Smooth muscle cell of the brain vasculature (primary cell): ENCODE results near the gene C1orf232.

ENCODE experiments used
- DNase-seq: peaks from one replicate; pipeline ENCODE4 v3.0.0-alpha.2; 2012; ENCODE audit warnings: low read depth, low spot score

Gene C1orf232

DNA sequence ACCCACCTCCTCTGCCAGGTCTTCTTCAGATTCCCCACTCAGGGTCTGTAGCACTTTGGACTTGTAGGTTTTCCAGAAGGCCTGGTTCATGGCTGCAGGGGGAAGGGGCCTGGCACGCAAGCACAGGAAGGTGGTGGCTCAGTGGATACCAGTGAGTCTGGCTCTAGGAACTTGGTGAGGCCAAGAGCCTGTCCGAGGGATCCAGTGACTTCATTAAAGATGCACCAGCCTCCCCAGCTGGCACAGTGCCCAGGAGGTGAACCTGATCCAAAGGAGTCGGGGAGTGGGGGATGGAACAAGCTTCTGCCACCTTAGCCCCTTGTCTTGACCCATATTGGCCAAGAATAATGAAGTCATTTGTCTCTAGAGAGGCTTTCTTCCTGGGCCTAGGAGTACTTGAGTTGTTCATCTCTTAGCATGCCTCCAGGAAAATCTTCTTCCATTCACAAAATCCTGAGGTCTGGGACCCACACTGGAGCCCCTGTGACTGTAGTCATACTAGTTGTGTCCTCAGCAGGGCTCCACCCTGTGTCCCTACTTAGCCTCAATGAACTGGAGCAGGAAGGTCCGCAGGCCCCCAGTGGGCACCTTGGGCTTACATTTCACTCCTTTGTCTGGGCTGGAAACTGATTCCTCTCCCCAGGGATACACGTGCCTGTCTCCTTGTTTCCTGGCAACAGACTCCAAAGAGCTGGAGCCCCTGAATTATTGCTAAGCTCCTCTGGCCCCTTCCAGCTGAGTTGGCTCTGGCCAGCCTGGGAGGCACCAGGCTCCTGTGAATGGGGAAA, at the start of gene C1orf232:
Gene C1orf232, minus strand, starts transcription at position 554 of the 788 bp plus-strand sequence. Its CDS starts 464 bp downstream, at position 90.
- DNase-seq: no peak

DNA sequence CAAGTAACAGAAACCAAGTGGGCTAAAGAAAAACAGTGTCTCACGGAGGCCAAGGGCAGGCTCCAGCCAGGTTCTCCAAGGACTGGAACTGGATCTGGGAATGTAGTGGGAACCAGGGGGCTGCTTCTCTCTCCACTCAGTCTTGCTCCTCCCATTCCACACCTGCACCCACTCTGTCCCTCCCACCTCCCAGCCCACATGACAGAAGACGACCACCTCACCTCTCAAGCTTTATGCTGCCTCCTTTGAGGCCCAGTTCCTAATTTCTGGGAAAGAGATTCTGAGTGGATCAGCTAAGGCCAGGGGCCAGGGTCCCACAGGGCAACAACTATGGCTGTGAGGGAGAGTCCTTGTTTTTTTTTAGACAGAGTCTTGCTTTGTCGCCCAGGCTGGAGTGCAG, 46.5 kb upstream of the C1orf232 start:
- no peak for DNase-seq

DNA sequence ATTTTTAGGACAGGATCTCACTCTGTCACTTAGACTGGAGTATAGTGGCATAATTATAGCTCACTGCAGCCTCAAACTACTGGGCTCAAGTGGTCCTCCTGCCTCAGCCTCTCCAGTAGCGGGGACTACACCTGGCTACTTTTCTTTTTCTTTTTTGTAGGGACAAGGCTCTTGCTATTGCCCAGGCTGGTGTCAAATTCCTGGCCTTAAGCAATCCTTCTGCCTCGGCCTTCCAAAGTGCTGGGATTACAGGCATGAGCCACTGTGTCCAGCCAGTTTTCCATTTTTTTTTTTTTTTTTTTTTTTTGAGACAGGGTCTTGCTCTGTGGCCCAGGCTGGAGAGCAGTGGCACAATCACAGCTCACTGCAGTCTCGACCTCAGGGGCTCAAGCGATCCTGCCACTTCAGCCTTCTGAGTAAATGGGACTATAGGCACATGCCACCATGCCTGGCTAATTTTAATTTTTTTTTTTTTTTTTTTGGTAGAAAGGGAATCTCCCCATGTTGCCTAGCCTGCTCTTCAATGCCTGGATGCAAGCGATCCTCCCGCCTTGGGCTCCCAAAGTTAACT, 44.7 kb upstream of the C1orf232 start:
- no peak for DNase-seq

DNA sequence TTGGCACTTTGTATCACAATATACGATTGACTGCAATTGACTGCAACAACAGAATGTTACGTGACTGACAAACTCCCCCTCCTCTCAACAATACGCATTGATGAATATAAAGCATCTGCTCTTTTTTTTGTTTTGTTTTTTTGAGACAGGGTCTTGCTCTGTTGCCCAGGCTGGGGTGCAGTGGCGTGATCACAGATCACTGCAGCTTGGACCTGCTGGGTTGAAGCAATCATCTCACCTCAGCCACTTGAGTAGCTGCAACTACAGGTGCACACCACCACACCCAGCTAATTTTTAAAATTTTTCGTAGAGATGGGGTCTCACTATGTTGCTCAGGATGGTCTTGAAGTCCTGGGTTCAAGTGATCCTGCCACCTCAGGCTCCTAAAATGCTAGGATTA, 44.0 kb upstream of the C1orf232 start:
- DNase-seq: no peak

DNA sequence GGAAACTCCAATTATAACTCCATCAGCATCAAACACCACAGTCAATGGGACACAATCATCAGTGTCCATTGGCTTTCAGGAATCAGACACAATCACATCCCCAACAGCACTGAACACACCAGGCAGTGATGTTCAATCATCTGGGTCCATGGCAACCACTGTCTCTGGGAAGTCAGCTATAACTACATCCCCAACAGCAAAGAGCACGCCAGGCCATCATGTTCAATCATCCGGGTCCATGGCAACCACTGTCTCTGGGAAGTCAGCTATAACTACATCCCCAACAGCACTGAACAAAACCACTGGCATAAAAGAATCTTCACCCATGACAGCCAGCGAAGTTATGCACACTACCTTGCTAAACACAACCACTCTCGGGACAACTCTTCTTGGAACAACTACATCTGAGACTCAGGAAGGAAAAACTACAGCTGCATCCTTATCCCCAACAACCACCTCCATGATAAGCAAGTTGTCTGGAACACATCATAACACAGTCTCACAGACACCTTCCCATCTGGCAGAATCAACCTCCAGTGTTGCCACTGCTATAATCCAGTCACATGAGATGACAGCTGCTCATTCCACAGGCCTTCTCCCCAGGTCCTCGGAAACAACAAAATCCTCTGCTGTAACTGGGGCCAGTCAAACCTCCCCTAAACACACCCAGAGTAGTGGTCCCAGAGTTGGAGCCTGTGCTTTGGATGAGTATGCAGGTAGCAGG, 41.5 kb upstream of the C1orf232 start:
- DNase-seq: no peak

DNA sequence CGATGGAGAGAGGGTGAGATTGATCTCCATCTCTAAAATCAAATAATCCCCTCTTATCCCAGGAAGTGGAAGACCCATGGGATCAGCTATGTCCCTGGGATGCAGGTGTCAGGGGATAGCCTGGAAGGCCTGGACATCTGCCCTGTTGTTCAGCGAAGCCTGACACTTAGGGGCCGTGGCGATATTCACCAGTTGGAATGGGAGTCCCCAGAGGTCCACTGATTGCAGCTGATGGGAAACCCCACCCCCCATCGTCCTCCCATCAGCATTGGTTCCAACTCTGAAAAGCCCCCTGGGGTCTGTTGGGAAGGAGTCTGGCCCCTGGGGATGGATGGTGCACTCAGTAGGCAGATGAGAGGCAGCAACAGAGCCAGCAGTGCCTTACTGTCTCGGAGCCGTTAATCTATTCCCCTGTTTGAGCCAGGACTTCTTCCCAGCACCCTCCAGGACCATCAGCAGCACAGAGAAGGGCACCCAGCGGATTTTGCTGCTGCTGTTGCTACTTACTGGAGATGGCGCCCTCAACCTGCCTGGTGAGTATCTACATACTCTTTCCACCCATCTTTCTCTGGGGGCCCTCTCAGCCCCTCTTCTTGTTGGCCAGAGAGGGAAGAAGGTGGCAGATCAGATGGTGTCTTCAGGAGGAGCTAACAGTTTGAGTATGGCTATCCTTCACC, 35.0 kb upstream of the C1orf232 start:
- DNase-seq: no peak

DNA sequence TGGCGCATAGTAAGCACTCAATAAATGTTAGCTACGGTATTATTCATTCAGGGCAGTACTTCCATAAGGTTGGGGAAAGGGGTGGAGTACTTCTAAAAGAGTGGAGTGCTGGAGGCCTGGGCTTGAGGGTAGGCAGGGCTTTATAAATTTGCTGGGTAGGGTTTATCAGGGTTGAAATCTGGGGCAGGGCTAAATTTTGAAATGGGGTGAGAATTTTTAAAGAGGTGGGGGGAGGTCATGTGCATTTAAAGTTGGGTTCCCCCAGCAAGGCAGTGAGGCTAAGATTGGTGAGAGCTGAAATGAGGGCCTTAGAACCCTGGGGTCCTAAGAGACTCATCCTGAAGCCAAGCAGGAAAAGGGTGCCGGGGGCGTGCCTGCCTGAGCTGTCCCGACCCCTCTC, 31.6 kb upstream of the C1orf232 start:
- DNase-seq: no peak

DNA sequence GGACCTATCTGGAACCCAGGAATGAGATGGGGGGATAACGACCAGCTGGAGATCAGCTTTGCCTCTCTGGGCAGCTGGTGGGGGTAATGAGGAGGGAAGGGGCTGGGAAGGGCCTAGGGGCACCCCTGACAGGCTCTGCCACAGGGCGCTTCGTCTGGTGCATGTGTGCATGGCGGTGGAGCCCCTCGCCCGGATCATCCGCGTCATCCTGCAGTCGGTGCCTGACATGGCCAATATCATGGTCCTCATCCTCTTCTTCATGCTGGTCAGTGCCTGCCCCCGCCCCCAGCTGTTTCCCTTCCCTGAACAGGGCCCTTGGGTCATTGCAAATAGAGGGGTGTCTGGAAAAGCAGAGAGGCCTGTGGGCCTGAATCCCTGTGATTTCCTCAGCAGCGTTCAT, 29.1 kb upstream of the C1orf232 start:
- no peak for DNase-seq

DNA sequence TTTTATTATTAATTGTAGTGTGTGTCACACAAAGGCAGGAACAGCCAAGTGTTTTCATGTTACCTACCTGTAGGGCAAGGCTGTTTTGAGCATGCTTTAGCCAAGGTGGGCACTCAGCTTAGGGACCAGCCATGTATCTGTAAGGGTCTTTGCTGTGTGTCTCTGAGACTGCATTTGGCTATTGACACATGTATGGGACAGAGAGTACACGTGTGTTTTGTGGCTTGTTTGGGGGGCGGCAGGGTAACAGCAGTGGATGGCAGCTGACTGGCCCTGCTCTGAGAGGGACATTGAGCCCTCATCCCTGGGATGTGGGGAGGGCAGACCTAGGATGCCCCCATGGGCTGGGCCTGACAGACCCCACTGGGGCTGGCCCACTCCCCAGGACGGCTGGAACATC, 28.5 kb upstream of the C1orf232 start:
- DNase-seq: no peak

DNA sequence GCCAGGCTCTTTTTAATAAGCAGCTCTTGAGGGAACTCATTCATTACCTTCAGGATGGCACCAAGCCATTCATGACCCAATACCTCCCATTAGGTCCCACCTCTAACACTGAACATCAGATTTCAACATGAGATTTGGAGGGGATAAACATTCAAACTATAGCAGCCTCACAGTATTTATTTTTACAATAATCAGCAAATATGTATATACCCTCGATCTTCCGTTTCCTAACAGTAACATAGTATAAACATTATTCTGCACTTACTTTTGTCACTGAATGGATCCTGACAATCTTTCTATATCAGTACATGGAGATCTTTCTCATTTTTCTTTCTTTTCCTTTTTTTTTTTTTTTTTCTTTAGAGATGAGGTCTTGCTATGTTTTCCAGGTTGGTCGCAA, 27.0 kb upstream of the C1orf232 start:
- no peak for DNase-seq

DNA sequence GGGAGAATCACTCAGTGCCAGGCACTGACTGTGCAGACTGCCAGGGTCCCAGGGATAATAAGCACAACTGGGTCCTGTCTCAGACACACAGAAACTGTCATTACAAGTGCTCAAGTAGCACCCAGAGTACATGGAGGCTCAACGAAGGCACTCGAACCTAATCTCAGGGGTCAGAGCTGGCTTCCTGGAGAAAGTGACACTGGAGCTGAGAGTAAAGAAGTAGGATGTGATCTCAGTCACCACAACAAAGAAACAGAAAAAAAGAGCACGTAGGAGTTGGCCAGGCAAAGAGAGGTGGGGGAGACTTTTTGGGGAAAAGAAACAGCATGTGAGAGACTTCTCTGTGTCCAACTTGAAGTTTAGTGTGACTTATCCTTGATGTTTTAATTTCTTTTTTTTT, 23.0 kb upstream of the C1orf232 start:
- no peak for DNase-seq

DNA sequence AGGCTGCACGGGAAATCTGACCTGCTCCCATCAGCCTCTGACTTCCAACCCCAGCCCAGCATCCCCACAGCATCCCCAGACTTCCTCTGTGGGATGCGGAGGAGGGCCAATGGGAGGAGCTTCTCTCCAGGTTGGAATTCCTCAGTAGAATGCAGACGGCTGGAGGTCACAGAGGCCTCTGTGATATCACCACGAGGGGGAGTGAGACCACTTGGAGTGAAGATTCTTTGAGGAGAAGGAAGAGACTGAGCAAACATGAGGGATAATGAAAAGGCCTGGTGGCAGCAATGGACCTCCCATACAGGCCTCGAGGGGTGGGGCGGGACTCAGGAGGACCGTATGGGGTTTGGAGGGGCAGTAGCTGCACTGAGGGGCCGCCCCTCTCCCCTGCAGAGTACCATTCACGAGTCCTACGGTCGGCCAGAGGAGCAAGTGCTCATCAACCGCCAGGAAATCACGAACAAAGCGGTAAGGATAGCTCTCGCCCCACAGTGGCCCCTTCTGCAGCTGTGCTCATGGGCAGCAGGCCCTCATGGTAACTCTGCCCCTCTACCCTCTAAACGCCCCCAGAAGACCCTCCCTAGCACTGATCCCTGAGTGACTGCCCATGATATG, 21.7 kb upstream of the C1orf232 start, which contains the start of gene CATSPER4:
Gene CATSPER4, plus strand, starts transcription at position 230 of the 615 bp plus-strand sequence. Its CDS starts 26 bp downstream, at position 256.
- no peak for DNase-seq

DNA sequence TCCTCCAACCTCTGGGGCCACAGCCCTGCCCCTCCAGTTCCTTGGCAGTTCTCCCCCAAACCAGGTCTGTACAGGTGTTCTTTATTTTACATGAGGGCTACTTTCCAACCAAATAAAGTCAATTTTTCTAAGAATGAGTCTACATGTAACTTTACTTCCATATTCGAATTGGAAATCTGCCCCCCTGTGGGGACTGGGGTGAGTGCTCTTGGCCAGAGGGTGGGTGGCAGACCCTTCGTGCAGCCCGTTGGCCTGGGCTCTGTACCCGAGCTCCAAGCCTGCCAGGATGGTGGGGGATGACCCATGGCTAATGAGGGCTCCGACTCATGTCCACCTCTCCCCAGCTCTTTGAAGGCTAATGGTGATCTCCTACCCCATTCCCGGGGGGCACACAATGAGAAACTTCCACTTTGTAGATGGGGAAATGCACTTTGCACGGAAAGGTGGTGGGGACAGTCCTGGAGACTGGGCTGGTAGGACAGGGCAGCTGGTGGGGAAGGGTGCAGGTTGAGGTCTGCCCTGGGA, 21.1 kb upstream of the C1orf232 start:
- DNase-seq: no peak

DNA sequence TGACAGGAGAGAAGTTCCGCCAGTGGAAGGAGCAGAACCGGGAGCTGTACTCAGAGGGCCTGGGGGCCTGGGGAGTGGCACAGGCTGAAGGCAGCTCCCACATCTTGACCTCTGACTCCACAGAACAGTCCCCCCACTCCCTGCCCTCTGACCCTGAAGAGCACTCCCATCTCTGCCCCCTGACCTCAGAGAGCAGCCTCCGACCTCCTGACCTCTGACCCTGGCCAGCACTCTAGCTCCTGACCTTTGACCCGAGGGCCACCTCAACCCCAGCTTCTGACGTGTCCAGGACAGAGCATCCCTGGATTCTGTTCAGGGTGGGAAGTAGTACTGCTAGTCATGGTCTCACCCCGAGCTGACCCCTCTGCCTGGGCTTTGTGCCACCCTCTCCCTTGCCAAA, 20.6 kb upstream of the C1orf232 start:
- no peak for DNase-seq

DNA sequence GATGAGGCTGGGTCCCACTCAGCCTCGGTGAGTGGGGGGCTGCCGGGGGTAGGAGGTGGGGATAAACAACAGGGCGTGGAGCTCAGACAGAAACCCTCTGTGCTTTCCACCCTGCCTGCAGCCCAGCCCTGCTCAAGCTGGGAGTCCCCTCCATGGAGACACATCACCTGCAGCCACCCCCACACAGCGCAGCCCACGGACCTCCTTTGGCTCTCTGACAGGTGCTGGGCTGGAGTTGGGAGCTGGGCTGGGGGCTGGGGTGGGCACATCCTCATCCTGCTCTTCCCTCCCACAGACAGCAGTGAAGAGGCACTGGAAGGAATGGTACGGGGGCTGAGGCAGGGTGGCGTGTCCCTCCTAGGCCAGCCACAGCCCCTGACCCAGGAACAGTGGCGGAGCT, 19.7 kb upstream of the C1orf232 start:
- DNase-seq: no peak

DNA sequence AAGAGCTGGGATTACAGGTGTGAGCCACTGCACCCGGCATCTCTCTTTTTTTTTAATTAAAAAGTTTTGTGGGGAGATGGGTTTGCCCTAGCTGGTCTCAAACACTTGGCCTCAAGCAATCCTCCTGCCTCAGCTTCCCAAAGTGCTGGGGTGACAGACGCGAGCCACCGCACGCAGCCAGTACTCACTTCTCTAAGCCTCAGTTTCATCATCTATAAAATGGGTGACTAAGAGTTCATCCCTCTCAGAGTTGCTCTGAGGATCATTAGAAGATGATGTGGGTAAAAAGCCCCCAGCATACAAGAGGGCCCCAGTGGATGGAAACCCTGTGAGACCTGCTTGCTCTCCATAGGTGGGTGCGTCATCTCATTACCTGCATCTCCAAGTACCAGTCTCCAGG, 19.1 kb upstream of the C1orf232 start:
- no peak for DNase-seq

DNA sequence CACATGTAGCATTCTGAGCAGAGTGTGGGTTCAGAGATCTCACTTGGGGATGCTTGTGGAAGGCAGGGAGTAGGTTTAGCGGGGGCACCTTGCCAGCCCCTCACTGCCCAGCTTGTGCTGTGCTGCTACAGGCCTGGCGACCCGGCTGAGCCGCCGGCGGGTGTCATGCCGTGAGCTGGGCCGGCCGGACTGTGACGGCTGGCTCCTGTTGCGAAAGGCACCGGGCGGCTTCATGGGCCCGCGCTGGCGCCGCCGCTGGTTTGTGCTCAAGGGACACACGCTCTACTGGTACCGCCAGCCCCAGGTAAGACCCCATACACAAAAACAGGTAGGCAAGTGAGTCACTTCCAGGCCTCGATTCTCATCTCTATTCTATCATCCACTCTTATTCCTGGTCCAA, 16.1 kb upstream of the C1orf232 start:
- no peak for DNase-seq

DNA sequence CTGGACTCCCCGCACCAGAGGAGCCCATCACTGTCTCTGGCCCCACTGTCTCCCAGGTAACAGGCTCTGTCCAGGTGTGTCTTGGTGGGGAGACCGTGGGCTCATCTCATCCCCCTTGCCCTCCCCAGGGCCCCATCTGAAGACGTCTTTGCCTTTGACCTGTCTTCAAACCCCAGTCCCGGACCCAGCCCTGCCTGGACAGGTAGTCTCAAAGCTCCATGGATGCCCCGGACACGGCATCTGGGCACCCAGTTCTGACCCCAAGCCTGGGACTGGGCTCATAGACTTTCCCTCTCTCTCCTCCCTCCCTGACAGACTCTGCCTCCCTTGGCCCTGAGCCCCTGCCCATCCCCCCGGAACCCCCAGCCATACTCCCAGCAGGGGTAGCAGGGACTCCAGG, 15.3 kb upstream of the C1orf232 start:
- no peak for DNase-seq

DNA sequence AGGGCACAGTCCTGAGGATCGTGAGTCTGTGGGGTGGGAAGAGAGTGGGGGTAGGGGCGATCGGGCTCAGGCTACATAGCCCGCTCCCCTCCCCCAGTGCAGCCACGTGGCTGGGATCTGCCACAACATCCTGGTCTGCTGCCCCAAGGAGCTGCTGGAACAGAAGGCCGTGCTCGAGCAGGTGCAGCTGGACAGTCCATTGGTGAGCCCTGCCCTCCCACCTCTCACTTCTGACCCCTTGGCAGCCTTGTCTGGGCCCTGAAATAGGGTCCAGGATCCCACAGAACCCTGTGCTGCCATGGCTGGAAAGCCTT, 13.6 kb upstream of the C1orf232 start:
- DNase-seq: no peak

DNA sequence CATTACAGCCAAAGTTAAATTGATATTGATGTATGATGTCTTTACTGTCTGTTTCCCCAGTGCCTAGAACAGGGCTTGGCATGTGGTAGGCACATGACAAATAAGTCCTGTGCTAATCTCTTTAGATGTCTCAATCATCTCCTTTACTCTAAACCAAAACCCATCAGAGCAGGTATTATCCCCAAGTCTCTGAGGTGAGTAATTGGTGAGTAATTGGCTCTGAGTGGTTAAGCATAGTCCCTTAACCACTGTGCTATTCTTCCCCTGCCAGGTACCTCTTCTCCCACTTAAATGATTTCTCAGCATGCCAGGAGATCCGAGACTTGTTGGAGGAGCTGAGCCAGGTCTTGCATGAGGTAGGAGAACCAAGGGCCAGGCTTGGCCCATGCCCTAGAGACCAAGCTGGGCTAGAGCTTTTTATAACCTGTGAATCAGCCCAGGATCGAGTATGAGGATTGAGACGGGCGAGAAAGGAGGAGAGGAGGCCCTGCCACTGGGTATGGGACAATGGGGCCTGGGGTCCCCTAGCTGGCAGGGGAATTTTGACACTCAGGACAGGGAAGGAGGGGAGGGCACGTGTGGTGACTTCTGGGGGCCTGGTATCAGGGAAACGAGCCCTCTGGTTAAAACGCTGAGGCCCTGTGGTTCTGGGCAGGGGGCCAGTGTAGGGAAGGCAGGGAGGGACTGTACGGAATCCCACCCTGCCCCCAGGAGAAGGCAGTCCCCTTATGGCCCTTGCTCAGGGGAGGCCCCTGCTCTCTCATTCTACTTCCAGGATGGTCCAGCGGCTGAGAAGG, 13.0 kb upstream of the C1orf232 start:
- DNase-seq: no peak

DNA sequence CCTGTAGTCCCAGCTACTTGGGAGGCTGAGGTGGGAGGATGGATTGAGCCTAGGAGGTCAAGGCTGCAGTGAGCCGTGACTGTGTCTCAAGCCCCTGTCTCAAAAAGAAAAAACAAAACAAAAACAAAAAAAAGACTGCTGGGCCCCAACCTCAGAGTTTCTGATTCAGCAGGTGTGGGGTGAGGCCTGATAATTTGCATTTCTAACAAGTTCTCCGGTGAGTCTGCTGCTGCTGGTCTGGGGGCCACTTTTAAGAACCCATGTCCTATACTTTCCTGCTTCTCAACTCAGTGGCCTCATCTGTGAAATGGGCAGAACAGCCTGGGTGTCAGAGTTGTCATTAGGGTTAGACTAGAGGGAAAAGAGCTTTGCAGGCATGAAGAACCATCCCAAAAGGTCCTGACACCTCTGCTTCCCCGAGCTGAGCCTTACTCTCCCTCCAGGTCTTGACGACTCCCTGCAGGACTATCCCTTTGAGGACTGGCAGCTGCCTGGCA, 11.3 kb upstream of the C1orf232 start:
- no peak for DNase-seq
